ENCODE results near the gene MZF1. TPM values are rescaled to one million over a fixed set of nuclear protein-coding genes. Genes with fewer than 3 reads are reported as not detected.

Gene MZF1
- total RNA-seq, 2 experiments from 2014 or later = 30.0 to 39.1 TPM

GRCh38 chr19:58535857-58536256, 37.3 kb downstream of the MZF1 start:
- ChIA-PET CTCF (ENCODE audit: unreplicated experiment) (no interaction called here), POLR2A (no interaction called here)
- intact Hi-C loops (cut with micrococcal nuclease; ENCODE audit: unreplicated experiment) = no loop called here

GRCh38 chr19:58531034-58531840, 41.9 kb downstream of the MZF1 start:
- TF ChIP-seq CTCF (conservative IDR thresholded peaks at IDR 0.05; ENCODE audit: low read length) = no peak
- TF ChIP-seq EZH2phosphoT487 (IDR thresholded peaks at IDR 0.05; ENCODE audit: borderline replicate concordance, low read depth, low read length) = no peak
- H4K20me1 ChIP-seq (ENCODE audit: insufficient read depth, low read length) = no peaks in the 10 kb centered on the region
- ChIA-PET CTCF (ENCODE audit: unreplicated experiment) (no interaction called here), POLR2A (interaction anchor here (1.1 kb wide), 1 partner anchor 11 kb away, joined by 3 read pairs; no protein-coding TSS in a partner anchor)
- no peaks in the 10 kb centered on the region for H3K9me3 ChIP-seq (ENCODE audit: low read length)
- DNase-seq (ENCODE audit: low spot score) = no peak
- no peak overlapping the region for H3K4me2 ChIP-seq (ENCODE audit: low read length)
- H3K9me2 ChIP-seq (ENCODE audit: insufficient read depth, low read length) = no peaks in the 10 kb centered on the region
- no TSS peak for BruUV-seq (replicated peaks)
- intact Hi-C loops (cut with micrococcal nuclease; ENCODE audit: unreplicated experiment) = no loop called here
- H2AFZ ChIP-seq (ENCODE audit: low read length) = no peak overlapping the region
- H3K36me3 ChIP-seq (ENCODE audit: insufficient read depth, low read length) = no peaks in the 10 kb centered on the region
- H3K4me3 ChIP-seq (ENCODE audit: low read depth, low read length, poor library complexity, severe bottlenecking) = no peak overlapping the region
- H3K27ac ChIP-seq (ENCODE audit: low read depth, low read length, poor library complexity, severe bottlenecking) = no peak overlapping the region
- no peaks in the 10 kb centered on the region for H3K79me2 ChIP-seq (ENCODE audit: insufficient read depth, low read depth, low read length)
- peaks cover 6% of the 10 kb centered on the region for H3K4me1 ChIP-seq (ENCODE audit: insufficient read depth, low read length, poor library complexity, severe bottlenecking)

More at GRCh38 chr19:58535857-58536256, 37.3 kb downstream of the MZF1 start:
- DNase-seq (ENCODE audit: low spot score) = no peak
- BruUV-seq (replicated peaks) = no TSS peak
- H3K9me2 ChIP-seq (ENCODE audit: insufficient read depth, low read length) = no peaks in the 10 kb centered on the region
- no peak overlapping the region for H3K4me3 ChIP-seq (ENCODE audit: low read depth, low read length, poor library complexity, severe bottlenecking)
- no peaks in the 10 kb centered on the region for H3K36me3 ChIP-seq (ENCODE audit: insufficient read depth, low read length)
- no peaks in the 10 kb centered on the region for H3K9me3 ChIP-seq (ENCODE audit: low read length)
- H2AFZ ChIP-seq (ENCODE audit: low read length) = no peak overlapping the region
- H4K20me1 ChIP-seq (ENCODE audit: insufficient read depth, low read length) = no peaks in the 10 kb centered on the region
- H3K4me1 ChIP-seq (ENCODE audit: insufficient read depth, low read length, poor library complexity, severe bottlenecking) = peaks cover 15% of the 10 kb centered on the region
- TF ChIP-seq EZH2phosphoT487 (IDR thresholded peaks at IDR 0.05; ENCODE audit: borderline replicate concordance, low read depth, low read length) = no peak
- TF ChIP-seq CTCF (conservative IDR thresholded peaks at IDR 0.05; ENCODE audit: low read length) = no peak
- no peaks in the 10 kb centered on the region for H3K79me2 ChIP-seq (ENCODE audit: insufficient read depth, low read depth, low read length)
- no peak overlapping the region for H3K4me2 ChIP-seq (ENCODE audit: low read length)
- no peak overlapping the region for H3K27ac ChIP-seq (ENCODE audit: low read depth, low read length, poor library complexity, severe bottlenecking)

GRCh38 chr19:58529405-58529804, 43.7 kb downstream of the MZF1 start:
- no peaks in the 10 kb centered on the region for H3K79me2 ChIP-seq (ENCODE audit: insufficient read depth, low read depth, low read length)
- no peaks in the 10 kb centered on the region for H3K9me2 ChIP-seq (ENCODE audit: insufficient read depth, low read length)
- no peak overlapping the region for H3K4me3 ChIP-seq (ENCODE audit: low read depth, low read length, poor library complexity, severe bottlenecking)
- intact Hi-C loops (cut with micrococcal nuclease; ENCODE audit: unreplicated experiment) = no loop called here
- H3K27ac ChIP-seq (ENCODE audit: low read depth, low read length, poor library complexity, severe bottlenecking) = no peak overlapping the region
- H3K4me1 ChIP-seq (ENCODE audit: insufficient read depth, low read length, poor library complexity, severe bottlenecking) = peaks cover 6% of the 10 kb centered on the region
- no peak for TF ChIP-seq CTCF (conservative IDR thresholded peaks at IDR 0.05; ENCODE audit: low read length)
- TF ChIP-seq EZH2phosphoT487 (IDR thresholded peaks at IDR 0.05; ENCODE audit: borderline replicate concordance, low read depth, low read length) = no peak
- H3K4me2 ChIP-seq (ENCODE audit: low read length) = no peak overlapping the region
- H4K20me1 ChIP-seq (ENCODE audit: insufficient read depth, low read length) = no peaks in the 10 kb centered on the region
- H3K9me3 ChIP-seq (ENCODE audit: low read length) = no peaks in the 10 kb centered on the region
- BruUV-seq (replicated peaks) = no TSS peak
- no peaks in the 10 kb centered on the region for H3K36me3 ChIP-seq (ENCODE audit: insufficient read depth, low read length)
- no peak for DNase-seq (ENCODE audit: low spot score)
- POLR2A ChIA-PET = interaction anchor here (0.7 to 0.8 kb wide), 2 partner anchors 15 to 30 kb away, joined by 3 to 4 read pairs; partner anchors contain the start of gene TRIM28
- CTCF ChIA-PET (ENCODE audit: unreplicated experiment) = interaction anchor here (1.0 kb wide), 1 partner anchor 24 kb away, joined by 3 read pairs; no protein-coding TSS in a partner anchor
- no peak overlapping the region for H2AFZ ChIP-seq (ENCODE audit: low read length)
